K562 (cell line): ENCODE measurements around the gene SET. TPM values are rescaled to one million over a fixed set of nuclear protein-coding genes. Genes with fewer than 3 reads are reported as not detected.

ENCODE experiments used
- ATAC-seq: fragments of 200-7000 bp; cut with Tn5 transposase; 3 replicates; pipeline ENCODE4 v1.9.1; 2020; ENCODE audit warnings: moderate library complexity
- BruUV-seq: library from RNA; stranded (reverse); fragments of 400-500 nt; replicated peaks from 2 replicates; lab custom pipeline; 2021; lab: Mats Ljungman, UMichigan
- CTCF ChIA-PET: fragments of 300-600 bp; formaldehyde crosslinking; extraction: SDS; loops from one replicate; lab custom pipeline; 2021; ENCODE audit warnings: low intra/inter-chr PET ratio; lab: Yijun Ruan, JAX
- POLR2A ChIA-PET: fragments of 300-600, 350-650 bp; sonication (Branson Sonifier 250); formaldehyde crosslinking; extraction: SDS; loops from one replicate; lab custom pipeline; 2021; ENCODE audit warnings: antibody characterized with exemption, inconsistent platforms; lab: Yijun Ruan, JAX
- DNase-seq, 4 experiments: peaks; one replicate each; pipeline versions ENCODE4 v3.0.0 to v3.0.0-alpha.2; 2011 to 2018; ENCODE audit warnings: low spot score in 3 of 4, mixed read lengths in 3 of 4; ENCODE audit errors: extremely low read depth in 1 of 4
- FAIRE-seq: peaks from 2 replicates; lab custom pipeline; 2011; peaks lifted over from hg19 to GRCh38; lab: Jason Lieb, UNC
- H2AFZ ChIP-seq: 2 replicates; pipeline ENCODE4 v1.6.0; 2011; ENCODE audit warnings: low read depth, low read length, control low read depth, inconsistent platforms
- H3K27ac ChIP-seq: fragments of 200-600 bp; 3 replicates; pipeline ENCODE4 v1.8.0; 2011; ENCODE audit warnings: low read depth, mild to moderate bottlenecking, control low read depth, inconsistent platforms, low read length, moderate library complexity, mixed read lengths; ENCODE audit errors: extremely low read depth
- H3K27me3 ChIP-seq, 2 experiments: fragments of 300-600 bp in 1 of 2; 2 replicates in 1 of 2; 3 replicates in 1 of 2; pipeline versions ENCODE4 v1.6.0 to v1.8.0; 2011; ENCODE audit warnings: inconsistent platforms in 2 of 2, low read length in 2 of 2, mild to moderate bottlenecking in 1 of 2, mixed read lengths in 1 of 2, moderate library complexity in 1 of 2; ENCODE audit not compliant: control insufficient read depth in 2 of 2, insufficient read depth in 2 of 2
- H3K36me3 ChIP-seq: fragments of 300-600 bp; 3 replicates; pipeline ENCODE4 v1.8.0; 2011; ENCODE audit warnings: mild to moderate bottlenecking, low read length, inconsistent platforms; ENCODE audit not compliant: control insufficient read depth, insufficient read depth
- H3K4me1 ChIP-seq, 2 experiments: fragments of 200-600 bp in 1 of 2; replicated peaks in 1 of 2; 2 replicates in 1 of 2; 3 replicates in 1 of 2; pipeline versions ENCODE4 v1.5.1 to v1.8.0; 2011; ENCODE audit warnings: inconsistent platforms in 2 of 2, low read length in 2 of 2, mild to moderate bottlenecking in 1 of 2, mixed read lengths in 1 of 2, moderate library complexity in 1 of 2; ENCODE audit not compliant: control insufficient read depth in 2 of 2, insufficient read depth in 2 of 2
- H3K4me2 ChIP-seq: 2 replicates; pipeline ENCODE4 v1.6.1; 2011; ENCODE audit warnings: low read length, control low read depth, inconsistent platforms, mixed read lengths; ENCODE audit not compliant: insufficient read depth
- H3K4me3 ChIP-seq: fragments of 200-600 bp; sonication (generic), shearing (Covaris generic); 2 replicates; pipeline ENCODE4 v1.5.1; 2016; ENCODE audit warnings: control low read depth, inconsistent platforms
- H3K79me2 ChIP-seq: fragments of 200-600 bp; 3 replicates; pipeline ENCODE4 v1.8.0; 2011; ENCODE audit warnings: low read length, inconsistent platforms; ENCODE audit not compliant: control insufficient read depth, insufficient read depth
- H3K9ac ChIP-seq, 2 experiments: 2 replicates each; pipeline versions ENCODE4 v1.6.0 to v1.6.1; 2011; ENCODE audit warnings: low read depth in 2 of 2, low read length in 2 of 2, control low read depth in 1 of 2, inconsistent platforms in 1 of 2, mild to moderate bottlenecking in 1 of 2, mixed read lengths in 1 of 2; ENCODE audit not compliant: insufficient read depth in 1 of 2
- H3K9me1 ChIP-seq: one replicate; pipeline ENCODE4 v1.6.0; 2011; ENCODE audit warnings: inconsistent platforms, mild to moderate bottlenecking, low read length, moderate library complexity; ENCODE audit not compliant: control insufficient read depth, insufficient read depth
- H3K9me3 ChIP-seq: replicated peaks from 2 replicates; pipeline ENCODE4 v1.5.1; 2011; ENCODE audit warnings: low read depth, low read length, inconsistent platforms; ENCODE audit not compliant: control insufficient read depth, insufficient read depth
- H4K20me1 ChIP-seq: replicated peaks from 2 replicates; pipeline ENCODE4 v1.6.1; 2011; ENCODE audit warnings: low read length, inconsistent platforms, mixed read lengths; ENCODE audit not compliant: control insufficient read depth, insufficient read depth
- HSF4 ChIP-seq: fragments of 250-450 bp; sonication (Bioruptor Pico); IDR thresholded peaks from 2 replicates; pipeline ENCODE4 v2.1.2; 2022; ENCODE audit warnings: mild to moderate bottlenecking, moderate library complexity, borderline replicate concordance
- MED1 ChIP-seq: sonication (generic); formaldehyde crosslinking; IDR thresholded peaks from 2 replicates; pipeline ENCODE4 v1.8.1; 2023; ENCODE audit warnings: missing genetic modification reagents, borderline replicate concordance
- PHB2 ChIP-seq: fragments of 450-650 bp; IDR thresholded peaks from 2 replicates; pipeline ENCODE4 v1.6.1; 2017; ENCODE audit warnings: low read depth
- ZC3H4 ChIP-seq: sonication (generic); formaldehyde crosslinking; IDR thresholded peaks from 2 replicates; pipeline ENCODE4 v1.9.0; 2021; ENCODE audit warnings: missing genetic modification reagents, borderline replicate concordance
- WGBS: fragments of 100-300 bp; shearing (Covaris generic); methylation state at CpG from one replicate; pipeline ENCODE4 v1.1.6; 2016; ENCODE audit warnings: low coverage, mixed read lengths; ENCODE audit not compliant: insufficient coverage; ENCODE audit errors: missing lambda C conversion rate; 5-methylcytosine and 5-hydroxymethylcytosine counted together
- in situ Hi-C: fragments of 300-500 bp; cut with MboI; formaldehyde crosslinking; loops from 4 replicates; pipeline ENCODE4 v1.15.0; 2018; ENCODE audit warnings: inconsistent platforms, mixed read lengths
- intact Hi-C: fragments of 100-400 bp; cut with micrococcal nuclease; formaldehyde crosslinking; loops from 2 replicates; pipeline ENCODE4 v1.14.2; 2022
- polyA plus RNA-seq, 8 experiments: library from polyadenylated mRNA; depleted of rRNA in 4 of 8; stranded (reverse) in 5 of 8; unstranded in 3 of 8; fragments of >200 nt; fragmentation: Nextera tagmentation in 2 of 8; fragmentation: Illumina TruSeq in 1 of 8; extraction: Ambion mirVana in 2 of 8; extraction: Trizol in 1 of 8; gene quantifications; 2 replicates each; pipeline versions ENCODE4 v1.2.1 to v1.2.3, GENCODE V29; 2011 to 2014; ENCODE audit warnings: inconsistent platforms in 1 of 8, missing spikeins in 1 of 8
- total RNA-seq, 7 experiments: library from RNA; depleted of rRNA in 6 of 7; stranded (reverse); fragments of >200 nt in 6 of 7; fragmentation: Illumina TruSeq in 2 of 7; extraction: Trizol in 2 of 7; gene quantifications; 2 replicates each; pipeline versions ENCODE4 v1.2.1 to v1.2.3, GENCODE V29; 2011 to 2021; ENCODE audit warnings: low replicate concordance in 1 of 7
- TF ChIP-seq, protein P1 (sequence below), 2 experiments: fragments of 250-450 bp in 1 of 2; fragments of 450-650 bp in 1 of 2; sonication (Bioruptor Pico) in 1 of 2; IDR thresholded peaks; 2 replicates each; pipeline versions ENCODE4 v1.6.1 to v1.8.0; 2016 to 2021; ENCODE audit warnings: mild to moderate bottlenecking in 2 of 2, moderate library complexity in 2 of 2, missing compliant biosample characterization in 1 of 2, missing genetic modification characterization in 1 of 2

SET gene
- total and polyA plus RNA-seq, 9 of the 15 experiments (the other 6 are each of a cell fraction or from before 2014, with no cell fraction given) = 404 to 1,447 (median 907) TPM

DNA sequence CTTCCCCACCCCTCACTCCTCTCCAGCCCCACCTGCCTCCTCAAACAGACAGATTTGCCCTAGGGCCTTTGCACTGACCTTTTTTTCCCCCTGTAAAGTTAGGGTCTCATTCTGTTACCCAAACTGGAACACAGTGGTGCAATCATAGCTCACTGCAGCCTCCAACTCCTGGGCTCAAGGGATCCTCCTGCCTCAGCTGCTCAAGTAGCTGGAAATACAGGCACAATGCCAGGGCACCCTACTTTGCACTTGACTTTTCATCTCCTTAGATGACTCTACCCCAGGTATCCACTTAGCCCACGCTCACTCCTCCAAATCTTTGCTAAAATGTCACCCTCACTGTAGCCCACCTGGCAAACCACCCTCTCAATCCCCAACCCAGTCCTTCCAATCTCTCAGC is 34.5 kb upstream of the SET start:
- CTCF ChIA-PET = no interaction called here
- no TSS peak for BruUV-seq

More for the DNA sequence above, 34.5 kb upstream of the SET start:
- no peaks in the 10 kb centered on the region for H4K20me1 ChIP-seq
- ATAC-seq (no peak), FAIRE-seq (no peak), DNase-seq (no peak)
- peak overlapping the region in 1 of 2 experiments; percentile 83; a peak in 1 of 4 replicates for H3K9ac ChIP-seq
- peaks cover 32% of the 10 kb centered on the region for H3K79me2 ChIP-seq
- H3K27me3 ChIP-seq = no peaks in the 10 kb centered on the region; a peak in 1 of 5 replicates
- in situ Hi-C loops = loop anchor here (5.0 kb wide), 1 partner anchor 1018 kb away; no protein-coding TSS in a partner anchor
- no peaks in the 10 kb centered on the region for H3K9me1 ChIP-seq
- H3K36me3 ChIP-seq = peaks cover 15% of the 10 kb centered on the region; the same call in 2 of the 3 replicates
- H3K9me3 ChIP-seq = no peaks in the 10 kb centered on the region
- POLR2A ChIA-PET = interaction anchor here (0.6 to 1.0 kb wide), 4 partner anchors 9 to 519 kb away, joined by 3 to 5 read pairs (median 4); no protein-coding TSS in a partner anchor
- 0 out of 2 replicates have a peak, but pooled peaks have one; percentile 35 for TF ChIP-seq ZC3H4 (CRISPR knock-in tag)
- TF ChIP-seq, protein P1, sequence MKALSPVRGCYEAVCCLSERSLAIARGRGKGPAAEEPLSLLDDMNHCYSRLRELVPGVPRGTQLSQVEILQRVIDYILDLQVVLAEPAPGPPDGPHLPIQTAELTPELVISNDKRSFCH (CRISPR knock-in tag; IDR thresholded peaks at IDR 0.05) = no peak
- TF ChIP-seq, protein P1 (tag; IDR thresholded peaks at IDR 0.05) = no peak
- no peak for TF ChIP-seq HSF4 (CRISPR knock-in tag)
- 0 out of 2 replicates have a peak, but pooled peaks have one; percentile 12 for TF ChIP-seq PHB2
- peak; percentile 56; the same call in 1 of the 2 replicates for TF ChIP-seq MED1 (CRISPR knock-in tag)
- TF ChIP-seq, all 486 proteins: peak for 3
- 96% methylated on average over 1 of the region's 1 CpG for WGBS
- H3K4me1 ChIP-seq = peaks cover 5 to 28% of the 10 kb centered on the region in 2 experiments; a peak in 4 of 5 replicates
- H3K27ac ChIP-seq = no peak overlapping the region; the same call in 2 of the 3 replicates
- H3K4me3 ChIP-seq = no peak overlapping the region
- no peak overlapping the region for H2AFZ ChIP-seq
- no peak overlapping the region for H3K4me2 ChIP-seq
- intact Hi-C loops = no loop called here
